SJSA1 (cell line): Measurements from ENCODE around the gene PNMT. TPM values are rescaled to one million over a fixed set of nuclear protein-coding genes. Genes with fewer than 3 reads are reported as not detected.
A peak's percentile ranks its signal among the peaks of the same experiment; 100 is the strongest.

Source experiments
- DNase-seq, 2 experiments: peaks; one replicate each; pipeline ENCODE4 v3.0.0-alpha.2; 2015 to 2020; ENCODE audit warnings: low spot score in 2 of 2, low read depth in 1 of 2
- H3K27ac ChIP-seq: fragments of 250-450 bp; sonication (Bioruptor Pico); 2 replicates; pipeline ENCODE4 v1.5.1; 2020; ENCODE audit warnings: mild to moderate bottlenecking, moderate library complexity
- H3K27me3 ChIP-seq: fragments of 250-450 bp; sonication (Bioruptor Pico); replicated peaks from 2 replicates; pipeline ENCODE4 v1.5.1; 2020; ENCODE audit warnings: mild to moderate bottlenecking, moderate library complexity
- H3K36me3 ChIP-seq: fragments of 250-450 bp; sonication (Bioruptor Pico); 2 replicates; pipeline ENCODE4 v1.5.1; 2020; ENCODE audit warnings: mild to moderate bottlenecking
- H3K4me1 ChIP-seq: fragments of 250-450 bp; sonication (Bioruptor Pico); replicated peaks from 2 replicates; pipeline ENCODE4 v1.6.1; 2021; ENCODE audit warnings: mild to moderate bottlenecking
- H3K4me3 ChIP-seq: fragments of 250-450 bp; sonication (Bioruptor Pico); 2 replicates; pipeline ENCODE4 v1.5.1; 2020; ENCODE audit warnings: mild to moderate bottlenecking
- H3K9me3 ChIP-seq: fragments of 250-450 bp; sonication (Bioruptor Pico); replicated peaks from 2 replicates; pipeline ENCODE4 v1.5.1; 2020; ENCODE audit warnings: mild to moderate bottlenecking
- total RNA-seq: library from RNA; depleted of rRNA; stranded (reverse); fragments of >200 nt; shearing (Covaris generic); gene quantifications from 2 replicates; pipeline ENCODE4 v1.2.3, GENCODE V29; 2014

The PNMT gene
- total RNA-seq, 1 experiment from 2014 or later, result not detected

- H3K4me1 ChIP-seq, result peaks cover 17% of the 10 kb centered on the region
- peaks cover 8% of the 10 kb centered on the region for H3K36me3 ChIP-seq
- no peaks in the 10 kb centered on the region for H3K27me3 ChIP-seq
- H3K4me3 ChIP-seq, result no peak overlapping the region
- H3K27ac ChIP-seq, result no peak overlapping the region
- peak; percentile 29 to 74 for DNase-seq
- H3K9me3 ChIP-seq, result no peaks in the 10 kb centered on the region
Observed at GRCh38 chr17:39653662-39654331, 14.5 kb upstream of the PNMT start.

- no peak overlapping the region for H3K27ac ChIP-seq
Observed at GRCh38 chr17:39655105-39655504, 13.1 kb upstream of the PNMT start.

DNA sequence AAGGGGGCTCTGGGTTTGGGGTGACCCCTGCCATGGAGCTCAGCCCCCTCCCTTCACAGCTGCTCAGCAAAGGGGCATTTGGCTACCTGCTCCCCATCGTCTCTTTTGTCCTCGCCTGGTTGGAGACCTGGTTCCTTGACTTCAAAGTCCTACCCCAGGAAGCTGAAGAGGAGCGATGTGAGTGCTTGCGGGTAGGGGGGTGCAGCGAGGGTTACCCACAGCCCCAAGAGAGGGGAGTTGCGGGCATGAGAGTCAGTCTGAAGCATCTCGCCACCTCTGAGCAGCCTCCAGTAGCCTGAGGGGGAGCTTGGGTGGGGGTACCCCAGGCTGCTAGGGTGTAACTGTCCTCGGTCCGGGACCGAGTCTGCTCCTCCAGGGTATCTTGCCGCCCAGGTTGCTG, 9.9 kb upstream of the PNMT start:
- Histone ChIP-seq H3K9me3 (no peaks in the 10 kb centered on the region), H3K27ac (no peak overlapping the region), H3K4me1 (peaks cover 2% of the 10 kb centered on the region; the same call in 1 of the 2 replicates), H3K4me3 (no peak overlapping the region), H3K27me3 (no peaks in the 10 kb centered on the region), H3K36me3 (peaks cover 26% of the 10 kb centered on the region)
- DNase-seq, result no peak

More at GRCh38 chr17:39655105-39655504, 13.1 kb upstream of the PNMT start:
- Histone ChIP-seq H3K27me3 (no peaks in the 10 kb centered on the region), H3K4me3 (no peak overlapping the region), H3K9me3 (no peaks in the 10 kb centered on the region), H3K4me1 (peaks cover 17% of the 10 kb centered on the region), H3K36me3 (peaks cover 12% of the 10 kb centered on the region)
- DNase-seq, result no peak

- DNase-seq, result no peak
- no peak overlapping the region for H3K4me3 ChIP-seq
- H3K4me1 ChIP-seq, result no peaks in the 10 kb centered on the region
- no peak overlapping the region for H3K27ac ChIP-seq
- no peaks in the 10 kb centered on the region for H3K27me3 ChIP-seq
- H3K9me3 ChIP-seq, result no peaks in the 10 kb centered on the region
- peaks cover 22% of the 10 kb centered on the region for H3K36me3 ChIP-seq
Observed at GRCh38 chr17:39658760-39659159, 9.5 kb upstream of the PNMT start.

GRCh38 chr17:39659279-39660010, 8.8 kb upstream of the PNMT start:
- no peak overlapping the region for H3K27ac ChIP-seq
- DNase-seq, result no peak
- H3K27me3 ChIP-seq, result no peaks in the 10 kb centered on the region
- no peaks in the 10 kb centered on the region for H3K9me3 ChIP-seq
- peaks cover 17% of the 10 kb centered on the region for H3K36me3 ChIP-seq
- no peaks in the 10 kb centered on the region for H3K4me1 ChIP-seq
- H3K4me3 ChIP-seq, result no peak overlapping the region

GRCh38 chr17:39660011-39660360, 8.3 kb upstream of the PNMT start:
- Histone ChIP-seq H3K27ac (no peak overlapping the region), H3K36me3 (peaks cover 17% of the 10 kb centered on the region), H3K27me3 (no peaks in the 10 kb centered on the region), H3K4me3 (no peak overlapping the region), H3K9me3 (no peaks in the 10 kb centered on the region), H3K4me1 (no peaks in the 10 kb centered on the region)
- no peak for DNase-seq

DNA sequence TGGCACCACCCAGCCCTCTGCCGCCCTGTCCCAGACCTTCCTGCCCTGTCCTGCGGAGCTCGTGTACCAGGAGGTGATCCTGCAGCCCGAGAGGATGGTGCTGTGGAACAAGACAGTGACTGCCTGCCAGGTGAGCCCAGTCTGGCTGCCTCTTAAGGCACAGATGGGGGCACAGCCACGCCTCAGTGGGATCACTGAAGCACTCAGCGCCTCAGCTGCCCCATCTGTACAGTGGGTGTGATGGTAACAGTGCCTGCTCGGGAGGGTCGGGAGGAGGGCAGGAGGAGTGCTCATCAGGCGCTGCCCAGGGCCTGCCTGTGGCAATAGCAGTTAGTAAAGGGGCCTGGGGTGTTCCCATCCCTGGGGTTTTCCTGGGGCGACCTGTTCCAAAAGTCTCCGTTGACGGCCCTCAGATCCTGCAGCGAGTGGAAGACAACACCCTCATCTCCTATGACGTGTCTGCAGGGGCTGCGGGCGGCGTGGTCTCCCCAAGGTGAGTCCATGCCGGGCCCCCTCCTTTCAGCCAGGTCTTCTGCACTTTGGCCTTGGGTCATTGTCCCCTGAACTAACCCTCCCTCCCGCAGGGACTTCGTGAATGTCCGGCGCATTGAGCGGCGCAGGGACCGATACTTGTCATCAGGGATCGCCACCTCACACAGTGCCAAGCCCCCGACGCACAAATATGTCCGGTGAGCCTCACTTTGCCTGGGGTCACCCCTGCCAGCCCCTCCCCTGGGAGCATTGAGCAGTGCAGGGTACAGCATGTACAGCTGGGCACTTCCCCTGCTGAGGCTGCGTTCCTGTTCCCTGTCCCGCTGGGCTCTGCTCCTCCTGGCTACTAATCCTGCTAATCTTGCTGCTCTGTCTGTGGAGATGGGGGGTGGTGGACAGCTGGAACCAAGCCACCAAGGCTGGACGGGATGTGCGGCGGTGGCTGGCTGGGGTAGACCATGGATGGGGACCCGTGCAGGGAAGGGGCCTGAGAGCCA, 7.6 kb upstream of the PNMT start:
- peaks cover 17% of the 10 kb centered on the region for H3K36me3 ChIP-seq
- H3K27ac ChIP-seq, result no peak overlapping the region
- DNase-seq, result no peak
- H3K4me1 ChIP-seq, result peaks cover under 1% of the 10 kb centered on the region; the same call in 1 of the 2 replicates
- peaks cover under 1% of the 10 kb centered on the region; the same call in 1 of the 2 replicates for H3K27me3 ChIP-seq
- no peak overlapping the region for H3K4me3 ChIP-seq
- no peaks in the 10 kb centered on the region for H3K9me3 ChIP-seq

DNA sequence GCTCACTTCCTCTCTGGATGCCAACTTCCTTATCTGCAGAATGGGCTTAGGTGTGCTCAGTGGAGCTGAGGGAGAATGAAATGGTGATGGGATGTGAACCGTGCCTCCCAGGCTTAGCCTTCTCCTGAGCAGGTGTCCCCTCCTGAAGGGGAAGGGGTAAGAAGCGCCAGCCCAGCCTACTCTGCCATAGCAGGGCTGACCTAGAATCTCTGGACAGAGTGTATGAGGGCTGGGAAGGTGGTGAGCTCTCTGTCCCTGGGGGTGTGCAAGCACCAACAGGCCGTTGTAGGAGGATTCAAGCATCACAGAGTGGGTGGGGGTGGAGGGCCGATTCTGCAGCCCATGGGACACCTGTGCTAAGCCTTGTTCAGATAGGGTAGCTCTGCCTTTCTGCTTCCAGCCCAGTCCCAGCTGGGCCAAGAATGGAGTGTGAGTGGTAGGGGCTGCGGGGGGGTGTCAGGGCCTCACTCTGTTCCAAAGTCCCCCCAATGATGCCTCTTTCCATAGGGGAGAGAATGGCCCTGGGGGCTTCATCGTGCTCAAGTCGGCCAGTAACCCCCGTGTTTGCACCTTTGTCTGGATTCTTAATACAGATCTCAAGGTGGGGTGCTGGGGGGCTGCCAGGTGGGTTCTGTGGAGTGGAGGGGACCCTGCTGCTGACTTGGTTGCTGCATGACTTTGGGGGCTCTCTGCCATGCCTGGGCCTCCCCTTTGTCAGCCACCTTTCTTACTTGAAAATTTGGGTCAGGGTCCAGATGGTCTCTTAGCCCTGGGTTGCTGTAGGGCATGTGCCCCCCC, 6.3 kb upstream of the PNMT start:
- H3K27me3 ChIP-seq, result peaks cover 12% of the 10 kb centered on the region
- peaks cover 17% of the 10 kb centered on the region for H3K36me3 ChIP-seq
- no peak overlapping the region for H3K4me3 ChIP-seq
- no peaks in the 10 kb centered on the region for H3K9me3 ChIP-seq
- no peak for DNase-seq
- H3K27ac ChIP-seq, result no peak overlapping the region
- peaks cover 4% of the 10 kb centered on the region; the same call in 1 of the 2 replicates for H3K4me1 ChIP-seq

- DNase-seq, result no peak
- Histone ChIP-seq H3K4me3 (no peak overlapping the region), H3K9me3 (no peaks in the 10 kb centered on the region), H3K27me3 (peaks cover 18% of the 10 kb centered on the region), H3K4me1 (peaks cover 4% of the 10 kb centered on the region; the same call in 1 of the 2 replicates), H3K27ac (no peak overlapping the region), H3K36me3 (peaks cover 17% of the 10 kb centered on the region)
Observed at GRCh38 chr17:39662551-39663339, 5.5 kb upstream of the PNMT start.

GRCh38 chr17:39663340-39663687, 4.9 kb upstream of the PNMT start:
- peaks cover 17% of the 10 kb centered on the region for H3K36me3 ChIP-seq
- H3K27ac ChIP-seq, result no peak overlapping the region
- DNase-seq, result no peak
- H3K27me3 ChIP-seq, result peaks cover 21% of the 10 kb centered on the region
- no peak overlapping the region for H3K4me3 ChIP-seq
- H3K9me3 ChIP-seq, result 0 out of 2 replicates have a peak, but pooled peaks cover 2% of the 10 kb centered on the region
- peaks cover 7% of the 10 kb centered on the region for H3K4me1 ChIP-seq

- DNase-seq, result no peak
- H3K36me3 ChIP-seq, result peaks cover 17% of the 10 kb centered on the region
- no peak overlapping the region for H3K27ac ChIP-seq
- 0 out of 2 replicates have a peak, but pooled peaks cover 2% of the 10 kb centered on the region for H3K9me3 ChIP-seq
- H3K4me1 ChIP-seq, result peaks cover 11% of the 10 kb centered on the region
- H3K27me3 ChIP-seq, result peaks cover 26% of the 10 kb centered on the region
- no peak overlapping the region for H3K4me3 ChIP-seq
Observed at GRCh38 chr17:39663688-39664580, 4.3 kb upstream of the PNMT start.
